GM23338 (cell line): ENCODE data around the gene FHIT. TPM values are rescaled to one million over a fixed set of nuclear protein-coding genes. Genes with fewer than 3 reads are reported as not detected.

Source experiments
- ATAC-seq: fragments of 200-7000 bp; cut with Tn5 transposase; 3 replicates; pipeline ENCODE4 v1.9.1; 2020
- DNase-seq: peaks from one replicate; pipeline ENCODE4 v3.0.0-alpha.2; 2015; ENCODE audit warnings: low spot score
- H2AFZ ChIP-seq: fragments of 200-600 bp; sonication (generic); 2 replicates; pipeline ENCODE4 v1.8.0; 2016; ENCODE audit warnings: antibody characterized with exemption, mild to moderate bottlenecking, moderate library complexity
- H3F3A ChIP-seq: fragments of 200-600 bp; sonication (generic); replicated peaks from 2 replicates; pipeline ENCODE4 v1.8.0; 2017; ENCODE audit warnings: antibody characterized with exemption, mixed run types, low read depth
- H3K27ac ChIP-seq: fragments of 200-600 bp; sonication (generic); 2 replicates; pipeline ENCODE4 v1.6.1; 2016; ENCODE audit warnings: low read depth
- H3K27me3 ChIP-seq: fragments of 200-600 bp; sonication (generic); 2 replicates; pipeline ENCODE4 v1.8.0; 2016; ENCODE audit warnings: mild to moderate bottlenecking, mixed run types, moderate library complexity; ENCODE audit not compliant: insufficient read depth
- H3K36me3 ChIP-seq: fragments of 200-600 bp; sonication (generic); 2 replicates; pipeline ENCODE4 v1.8.0; 2016; ENCODE audit warnings: mild to moderate bottlenecking; ENCODE audit not compliant: insufficient read depth
- H3K4me1 ChIP-seq: fragments of 200-600 bp; sonication (generic); 2 replicates; pipeline ENCODE4 v1.8.0; 2016; ENCODE audit warnings: mild to moderate bottlenecking, moderate library complexity; ENCODE audit not compliant: insufficient read depth
- H3K4me2 ChIP-seq: fragments of 200-600 bp; sonication (generic); 2 replicates; pipeline ENCODE4 v1.7.1; 2017; ENCODE audit warnings: mixed run types
- H3K4me3 ChIP-seq: fragments of 200-600 bp; sonication (generic); 2 replicates; pipeline ENCODE4 v1.6.1; 2016; ENCODE audit warnings: mixed run types
- H3K79me2 ChIP-seq: fragments of 200-600 bp; sonication (generic); replicated peaks from 2 replicates; pipeline ENCODE4 v1.8.0; 2017; ENCODE audit warnings: mild to moderate bottlenecking; ENCODE audit not compliant: insufficient read depth
- H3K9me2 ChIP-seq: fragments of 200-600 bp; sonication (generic); 2 replicates; pipeline ENCODE4 v1.8.0; 2017; ENCODE audit not compliant: insufficient read depth
- H4K20me1 ChIP-seq: fragments of 200-600 bp; sonication (generic); replicated peaks from 2 replicates; pipeline ENCODE4 v1.8.0; 2017; ENCODE audit warnings: mild to moderate bottlenecking; ENCODE audit not compliant: insufficient read depth
- H3K27ac Mint-ChIP-seq: 2 replicates; pipeline ENCODE4 v1.8.0; 2020; ENCODE audit warnings: inconsistent platforms, mild to moderate bottlenecking, moderate library complexity, mixed read lengths
- H3K27me3 Mint-ChIP-seq: 3 replicates; pipeline ENCODE4 v1.8.0; 2022; ENCODE audit warnings: low read depth, mild to moderate bottlenecking, moderate library complexity, mixed read lengths, inconsistent platforms; ENCODE audit not compliant: insufficient read depth, poor library complexity
- H3K36me3 Mint-ChIP-seq: 3 replicates; pipeline ENCODE4 v1.8.0; 2021; ENCODE audit warnings: low read depth, mild to moderate bottlenecking, inconsistent platforms, moderate library complexity, mixed read lengths
- H3K4me1 Mint-ChIP-seq: 3 replicates; pipeline ENCODE4 v1.8.0; 2020; ENCODE audit warnings: mild to moderate bottlenecking, inconsistent platforms, mixed read lengths
- H3K4me3 Mint-ChIP-seq: 3 replicates; pipeline ENCODE4 v1.8.0; 2021; ENCODE audit warnings: moderate library complexity, mild to moderate bottlenecking, inconsistent platforms, mixed read lengths
- H3K9me3 Mint-ChIP-seq: 3 replicates; pipeline ENCODE4 v1.8.0; 2020; ENCODE audit warnings: moderate library complexity, mild to moderate bottlenecking, inconsistent platforms, mixed read lengths
- CREB1 ChIP-seq: fragments of 250-450 bp; sonication (Bioruptor Pico); IDR thresholded peaks from 2 replicates; pipeline ENCODE4 v1.5.0; 2020; ENCODE audit warnings: low read depth, mild to moderate bottlenecking, moderate library complexity
- EZH2 ChIP-seq: fragments of 200-600 bp; sonication (generic); IDR thresholded peaks from one replicate; pipeline ENCODE4 v1.8.0; 2017; ENCODE audit warnings: antibody characterized with exemption, mild to moderate bottlenecking, low read depth; ENCODE audit not compliant: unreplicated experiment
- EZH2phosphoT487 ChIP-seq: fragments of 200-600 bp; sonication (generic); IDR thresholded peaks from one replicate; pipeline ENCODE4 v1.8.1; 2018; ENCODE audit warnings: antibody characterized with exemption; ENCODE audit not compliant: unreplicated experiment
- JUNB ChIP-seq: IDR thresholded peaks from one replicate; pipeline ENCODE4 v1.6.1; 2016; ENCODE audit warnings: antibody characterized with exemption; ENCODE audit not compliant: unreplicated experiment
- NANOG ChIP-seq: IDR thresholded peaks from 2 replicates; pipeline ENCODE4 v1.6.1; 2016; ENCODE audit warnings: antibody characterized with exemption, borderline replicate concordance
- POLR2AphosphoS5 ChIP-seq: IDR thresholded peaks from 2 replicates; pipeline ENCODE4 v1.6.1; 2016; ENCODE audit warnings: antibody characterized with exemption, low read depth
- REST ChIP-seq: IDR thresholded peaks from one replicate; pipeline ENCODE4 v1.6.1; 2018; ENCODE audit warnings: antibody characterized with exemption; ENCODE audit not compliant: unreplicated experiment
- STAT1 ChIP-seq: IDR thresholded peaks from one replicate; pipeline ENCODE4 v1.6.1; 2016; ENCODE audit warnings: antibody characterized with exemption; ENCODE audit not compliant: unreplicated experiment
- ZNF114 ChIP-seq: fragments of 250-450 bp; sonication (Bioruptor Pico); IDR thresholded peaks from 2 replicates; pipeline ENCODE4 v1.5.0; 2020; ENCODE audit warnings: mild to moderate bottlenecking, moderate library complexity
- ZNF331 ChIP-seq: fragments of 250-450 bp; sonication (Bioruptor Pico); IDR thresholded peaks from 2 replicates; pipeline ENCODE4 v1.5.0; 2020; ENCODE audit warnings: low read depth, mild to moderate bottlenecking, moderate library complexity
- ZNF462 ChIP-seq: fragments of 250-450 bp; sonication (Bioruptor Pico); IDR thresholded peaks from 2 replicates; pipeline ENCODE4 v1.5.0; 2020; ENCODE audit warnings: mild to moderate bottlenecking, moderate library complexity
- polyA plus RNA-seq: library from polyadenylated mRNA; unstranded; fragments of >200 nt; fragmentation: Nextera tagmentation; extraction: Ambion mirVana; gene quantifications from 2 replicates; pipeline ENCODE4 v1.2.1, GENCODE V29; 2016
- total RNA-seq: library from RNA; depleted of rRNA; stranded (reverse); fragments of >200 nt; shearing (Covaris generic); gene quantifications from 2 replicates; pipeline ENCODE4 v1.2.3, GENCODE V29; 2014
- TF ChIP-seq, protein P1 (sequence below): IDR thresholded peaks from 2 replicates; pipeline ENCODE4 v1.6.1; 2016; ENCODE audit warnings: antibody characterized with exemption
- TF ChIP-seq, protein P2 (sequence below), 2 experiments: fragments of 200-600 bp in 1 of 2; sonication (generic) in 1 of 2; conservative IDR thresholded peaks; 2 replicates each; pipeline versions ENCODE4 v1.5.1 to v1.6.1; 2016 to 2017; ENCODE audit warnings: antibody characterized with exemption in 2 of 2, low read depth in 2 of 2, mild to moderate bottlenecking in 2 of 2, moderate library complexity in 1 of 2

FHIT gene
- total and polyA plus RNA-seq, 2 experiments from 2014 or later: 3.0 to 8.3 TPM

- H2AFZ ChIP-seq: no peak overlapping the region
- H3K27ac ChIP-seq: no peak overlapping the region
- no peaks in the 10 kb centered on the region for H4K20me1 ChIP-seq
- Mint-ChIP-seq H3K4me1 (peaks cover 22% of the 10 kb centered on the region), H3K9me3 (0 out of 3 replicates have a peak, but pooled peaks cover under 1% of the 10 kb centered on the region), H3K27me3 (peaks cover 1% of the 10 kb centered on the region), H3K4me3 (no peak overlapping the region), H3K27ac (no peak overlapping the region), H3K36me3 (peaks cover 9% of the 10 kb centered on the region)
- ATAC-seq (no peak), DNase-seq (no peak)
- peaks cover 14% of the 10 kb centered on the region for H3K4me1 ChIP-seq
- H3K27me3 ChIP-seq: no peaks in the 10 kb centered on the region
- H3K79me2 ChIP-seq: no peaks in the 10 kb centered on the region
- H3K4me2 ChIP-seq: no peak overlapping the region
- H3K4me3 ChIP-seq: no peak overlapping the region
- TF ChIP-seq ZNF114 (CRISPR knock-in tag) (no peak), ZNF331 (CRISPR knock-in tag) (no peak), REST (no peak), NANOG (no peak), EZH2phosphoT487 (no peak), STAT1 (no peak), JUNB (no peak), POLR2AphosphoS5 (no peak), ZNF462 (CRISPR knock-in tag) (no peak), CREB1 (CRISPR knock-in tag) (no peak), EZH2 (no peak)
- TF ChIP-seq, protein P1, sequence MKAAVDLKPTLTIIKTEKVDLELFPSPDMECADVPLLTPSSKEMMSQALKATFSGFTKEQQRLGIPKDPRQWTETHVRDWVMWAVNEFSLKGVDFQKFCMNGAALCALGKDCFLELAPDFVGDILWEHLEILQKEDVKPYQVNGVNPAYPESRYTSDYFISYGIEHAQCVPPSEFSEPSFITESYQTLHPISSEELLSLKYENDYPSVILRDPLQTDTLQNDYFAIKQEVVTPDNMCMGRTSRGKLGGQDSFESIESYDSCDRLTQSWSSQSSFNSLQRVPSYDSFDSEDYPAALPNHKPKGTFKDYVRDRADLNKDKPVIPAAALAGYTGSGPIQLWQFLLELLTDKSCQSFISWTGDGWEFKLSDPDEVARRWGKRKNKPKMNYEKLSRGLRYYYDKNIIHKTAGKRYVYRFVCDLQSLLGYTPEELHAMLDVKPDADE: no peak
- TF ChIP-seq, protein P2, sequence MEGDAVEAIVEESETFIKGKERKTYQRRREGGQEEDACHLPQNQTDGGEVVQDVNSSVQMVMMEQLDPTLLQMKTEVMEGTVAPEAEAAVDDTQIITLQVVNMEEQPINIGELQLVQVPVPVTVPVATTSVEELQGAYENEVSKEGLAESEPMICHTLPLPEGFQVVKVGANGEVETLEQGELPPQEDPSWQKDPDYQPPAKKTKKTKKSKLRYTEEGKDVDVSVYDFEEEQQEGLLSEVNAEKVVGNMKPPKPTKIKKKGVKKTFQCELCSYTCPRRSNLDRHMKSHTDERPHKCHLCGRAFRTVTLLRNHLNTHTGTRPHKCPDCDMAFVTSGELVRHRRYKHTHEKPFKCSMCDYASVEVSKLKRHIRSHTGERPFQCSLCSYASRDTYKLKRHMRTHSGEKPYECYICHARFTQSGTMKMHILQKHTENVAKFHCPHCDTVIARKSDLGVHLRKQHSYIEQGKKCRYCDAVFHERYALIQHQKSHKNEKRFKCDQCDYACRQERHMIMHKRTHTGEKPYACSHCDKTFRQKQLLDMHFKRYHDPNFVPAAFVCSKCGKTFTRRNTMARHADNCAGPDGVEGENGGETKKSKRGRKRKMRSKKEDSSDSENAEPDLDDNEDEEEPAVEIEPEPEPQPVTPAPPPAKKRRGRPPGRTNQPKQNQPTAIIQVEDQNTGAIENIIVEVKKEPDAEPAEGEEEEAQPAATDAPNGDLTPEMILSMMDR (conservative IDR thresholded peaks at IDR 0.05; ENCODE audit: low read depth in 2 of 2): no peak
- H3K36me3 ChIP-seq: no peaks in the 10 kb centered on the region
- H3K9me2 ChIP-seq: peaks cover 12% of the 10 kb centered on the region
- H3F3A ChIP-seq: no peaks in the 10 kb centered on the region
Measured at GRCh38 chr3:60764870-60765269, 486.4 kb downstream of the FHIT start.
